Measurements from ENCODE around the gene LRBA. TPM values are rescaled to one million over a fixed set of nuclear protein-coding genes. Genes with fewer than 3 reads are reported as not detected.
"Not testable (repeated sequence)": the region's sequence is repeated elsewhere in the genome, so short reads cannot be mapped to it uniquely, and the experiment has no call there.

Gene LRBA
- total and polyA plus RNA-seq, 2 donors: 18.4 to 38.6 TPM

DNA sequence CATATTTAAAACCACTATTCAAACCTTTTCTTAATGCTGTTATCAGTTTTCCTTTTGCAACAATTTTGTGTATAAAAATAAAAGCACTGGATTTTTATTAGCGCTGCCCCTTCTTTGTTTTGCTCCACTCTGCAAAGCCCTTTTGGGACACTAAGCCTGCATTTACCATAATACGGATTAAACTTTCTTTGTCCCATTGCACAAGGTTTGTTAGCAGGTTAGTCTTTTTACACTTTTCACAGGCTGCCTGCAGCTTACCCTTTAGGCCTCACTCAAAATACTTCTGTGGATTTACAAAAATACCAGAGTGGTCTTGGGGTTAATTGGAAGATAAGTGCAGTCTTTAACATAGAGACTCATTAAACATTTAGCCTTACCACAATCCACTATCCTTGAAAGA is 468.8 kb downstream of the LRBA start:
- 96% methylated on average over 2 of the region's 2 CpGs for WGBS
- no peaks in the 10 kb centered on the region for H3K9me3 ChIP-seq (ENCODE audit: control insufficient read depth in 2 of 2, insufficient read depth in 1 of 2, low read length in 1 of 2)

GRCh38 chr4:150543042-150543441 is 472.0 kb downstream of the LRBA start:
- no peaks in the 10 kb centered on the region for H3K27me3 ChIP-seq (ENCODE audit: control insufficient read depth in 2 of 2, insufficient read depth in 1 of 2, low read length in 1 of 2)
- WGBS: 91% methylated on average over 1 of the region's 1 CpG
- no peaks in the 10 kb centered on the region for H3K4me1 ChIP-seq (ENCODE audit: control insufficient read depth in 2 of 2, insufficient read depth in 2 of 2, low read length in 2 of 2)
- no peaks in the 10 kb centered on the region for H3K36me3 ChIP-seq (ENCODE audit: control insufficient read depth in 2 of 2, insufficient read depth in 2 of 2, low read length in 1 of 2)
- H3K27ac ChIP-seq (ENCODE audit: low read depth in 1 of 2, low read length in 1 of 2): no peak overlapping the region
- H3K9me3 ChIP-seq (ENCODE audit: control insufficient read depth in 2 of 2, insufficient read depth in 1 of 2, low read length in 1 of 2): no peaks in the 10 kb centered on the region
- no peak overlapping the region for H3K4me3 ChIP-seq (ENCODE audit: low read length in 2 of 2)
- no peak for DNase-seq (ENCODE audit: low read depth in 6 of 9, low spot score in 9 of 9)

More for the DNA sequence above, 468.8 kb downstream of the LRBA start:
- Histone ChIP-seq H3K4me1 (ENCODE audit: control insufficient read depth in 2 of 2, insufficient read depth in 2 of 2, low read length in 2 of 2) (no peaks in the 10 kb centered on the region), H3K36me3 (ENCODE audit: control insufficient read depth in 2 of 2, insufficient read depth in 2 of 2, low read length in 1 of 2) (no peaks in the 10 kb centered on the region), H3K4me3 (ENCODE audit: low read length in 2 of 2) (no peak overlapping the region), H3K27me3 (ENCODE audit: control insufficient read depth in 2 of 2, insufficient read depth in 1 of 2, low read length in 1 of 2) (no peaks in the 10 kb centered on the region), H3K27ac (ENCODE audit: low read depth in 1 of 2, low read length in 1 of 2) (no peak overlapping the region)
- no peak for DNase-seq (ENCODE audit: low read depth in 6 of 9, low spot score in 9 of 9)

DNA sequence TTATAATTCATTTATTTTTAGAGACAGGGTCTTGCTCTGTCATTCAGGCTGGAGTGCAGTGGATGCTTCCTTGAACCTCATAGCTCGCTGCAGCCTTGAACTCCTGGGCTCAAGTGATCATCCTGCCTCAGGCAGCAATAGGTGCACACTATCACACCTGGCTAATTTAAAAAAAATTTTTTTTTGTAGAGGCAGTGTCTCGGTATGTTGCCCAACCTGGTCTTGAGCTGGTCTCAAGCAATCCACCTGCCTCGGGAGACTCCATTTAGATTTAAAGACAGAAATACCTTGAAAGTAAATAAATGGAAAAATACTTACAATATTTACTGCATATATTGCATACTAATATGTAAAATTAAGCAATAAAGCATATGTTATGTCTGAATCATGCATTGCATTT is 473.4 kb downstream of the LRBA start:
- no peak for DNase-seq (ENCODE audit: low read depth in 6 of 9, low spot score in 9 of 9)
- H3K4me1 ChIP-seq (ENCODE audit: control insufficient read depth in 2 of 2, insufficient read depth in 2 of 2, low read length in 2 of 2): no peaks in the 10 kb centered on the region
- no peaks in the 10 kb centered on the region for H3K27me3 ChIP-seq (ENCODE audit: control insufficient read depth in 2 of 2, insufficient read depth in 1 of 2, low read length in 1 of 2)
- no peak overlapping the region for H3K27ac ChIP-seq (ENCODE audit: low read depth in 1 of 2, low read length in 1 of 2)
- H3K36me3 ChIP-seq (ENCODE audit: control insufficient read depth in 2 of 2, insufficient read depth in 2 of 2, low read length in 1 of 2): no peaks in the 10 kb centered on the region
- H3K4me3 ChIP-seq (ENCODE audit: low read length in 2 of 2): no peak overlapping the region
- 98% methylated on average over 3 of the region's 3 CpGs for WGBS
- H3K9me3 ChIP-seq (ENCODE audit: control insufficient read depth in 2 of 2, insufficient read depth in 1 of 2, low read length in 1 of 2): peaks cover 0 to 3% of the 10 kb centered on the region in 2 donors

DNA sequence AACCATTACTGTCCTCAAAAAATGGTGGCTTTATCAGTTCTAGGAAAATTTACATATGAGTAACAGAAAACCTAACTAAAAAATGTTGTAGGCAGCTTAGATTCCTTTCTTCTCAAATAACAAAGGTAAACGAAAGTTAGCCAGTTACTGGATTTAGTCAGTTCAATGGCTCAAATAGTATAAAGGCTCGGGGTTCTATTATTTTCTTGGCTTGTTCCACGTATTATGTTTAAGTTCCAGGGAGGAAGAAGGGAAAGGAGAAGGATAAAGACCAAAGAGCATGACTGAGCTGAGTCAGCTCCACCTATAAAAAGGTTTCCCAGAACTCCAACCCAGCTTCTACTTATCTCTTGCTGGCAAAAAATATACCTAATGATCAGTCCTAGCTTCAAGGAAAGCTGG is 474.1 kb downstream of the LRBA start:
- DNase-seq (ENCODE audit: low read depth in 6 of 9, low spot score in 9 of 9): no peak
- H3K36me3 ChIP-seq (ENCODE audit: control insufficient read depth in 2 of 2, insufficient read depth in 2 of 2, low read length in 1 of 2): no peaks in the 10 kb centered on the region
- no peaks in the 10 kb centered on the region for H3K4me1 ChIP-seq (ENCODE audit: control insufficient read depth in 2 of 2, insufficient read depth in 2 of 2, low read length in 2 of 2)
- no peak overlapping the region for H3K4me3 ChIP-seq (ENCODE audit: low read length in 2 of 2)
- no peak overlapping the region for H3K27ac ChIP-seq (ENCODE audit: low read depth in 1 of 2, low read length in 1 of 2)
- no peaks in the 10 kb centered on the region for H3K27me3 ChIP-seq (ENCODE audit: control insufficient read depth in 2 of 2, insufficient read depth in 1 of 2, low read length in 1 of 2)
- H3K9me3 ChIP-seq (ENCODE audit: control insufficient read depth in 2 of 2, insufficient read depth in 1 of 2, low read length in 1 of 2): peaks cover 0 to 3% of the 10 kb centered on the region in 2 donors
- 94% methylated on average over 3 of the region's 3 CpGs for WGBS

DNA sequence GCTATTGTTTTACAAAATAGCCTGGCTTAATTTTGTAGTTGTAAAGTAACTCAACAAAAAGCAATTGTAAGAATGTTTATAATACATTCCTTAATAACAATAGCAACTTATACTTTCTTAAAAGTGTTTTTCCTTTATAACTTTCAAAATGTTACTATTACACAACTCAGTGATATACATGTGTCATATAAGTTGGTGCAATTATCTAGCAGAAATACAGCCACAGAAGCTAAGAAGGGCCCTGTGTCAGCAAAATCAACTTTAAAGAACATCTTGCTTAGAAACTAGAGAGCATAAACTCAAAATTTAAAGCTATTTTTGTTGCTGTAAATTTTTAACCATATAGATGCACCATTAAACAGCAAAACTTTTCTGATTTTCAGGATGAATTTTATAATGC is 474.5 kb downstream of the LRBA start:
- Histone ChIP-seq H3K4me3 (ENCODE audit: low read length in 2 of 2) (no peak overlapping the region), H3K36me3 (ENCODE audit: control insufficient read depth in 2 of 2, insufficient read depth in 2 of 2, low read length in 1 of 2) (no peaks in the 10 kb centered on the region), H3K27me3 (ENCODE audit: control insufficient read depth in 2 of 2, insufficient read depth in 1 of 2, low read length in 1 of 2) (no peaks in the 10 kb centered on the region), H3K9me3 (ENCODE audit: control insufficient read depth in 2 of 2, insufficient read depth in 1 of 2, low read length in 1 of 2) (peaks cover 0 to 3% of the 10 kb centered on the region in 2 donors), H3K27ac (ENCODE audit: low read depth in 1 of 2, low read length in 1 of 2) (no peak overlapping the region), H3K4me1 (ENCODE audit: control insufficient read depth in 2 of 2, insufficient read depth in 2 of 2, low read length in 2 of 2) (no peaks in the 10 kb centered on the region)
- no peak for DNase-seq (ENCODE audit: low read depth in 6 of 9, low spot score in 9 of 9)

- H3K9me3 ChIP-seq (ENCODE audit: control insufficient read depth in 2 of 2, insufficient read depth in 1 of 2, low read length in 1 of 2); H3K27me3 ChIP-seq (ENCODE audit: control insufficient read depth in 2 of 2, insufficient read depth in 1 of 2, low read length in 1 of 2); H3K27ac ChIP-seq (ENCODE audit: low read depth in 1 of 2, low read length in 1 of 2); H3K36me3 ChIP-seq (ENCODE audit: control insufficient read depth in 2 of 2, insufficient read depth in 2 of 2, low read length in 1 of 2); H3K4me3 ChIP-seq (ENCODE audit: low read length in 2 of 2); DNase-seq (ENCODE audit: low read depth in 6 of 9, low spot score in 9 of 9); H3K4me1 ChIP-seq (ENCODE audit: control insufficient read depth in 2 of 2, insufficient read depth in 2 of 2, low read length in 2 of 2): not testable (repeated sequence)
- WGBS: 98% methylated on average over 3 of the region's 3 CpGs
Observed at GRCh38 chr4:150537911-150538310, 477.2 kb downstream of the LRBA start.

DNA sequence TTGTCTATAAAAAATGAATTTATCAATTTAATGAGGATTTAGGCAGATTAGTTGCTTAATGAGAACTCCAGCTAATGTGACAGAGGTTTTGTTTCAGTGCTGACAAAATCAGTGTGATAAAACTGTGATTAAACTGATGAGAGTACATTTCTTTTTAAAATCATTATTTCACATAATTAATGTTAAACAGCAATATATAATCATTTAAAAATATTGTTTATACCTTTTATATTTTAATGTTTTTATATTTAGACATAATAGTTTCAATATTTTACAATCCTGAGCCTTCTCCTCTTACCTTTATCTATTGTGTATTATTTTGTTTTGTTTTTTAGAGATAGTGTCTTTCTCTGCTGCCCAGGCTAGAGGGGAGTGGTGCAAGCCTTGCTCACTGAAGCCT is 480.3 kb downstream of the LRBA start:
- no peak for DNase-seq (ENCODE audit: low read depth in 6 of 9, low spot score in 9 of 9)
- no peaks in the 10 kb centered on the region for H3K4me1 ChIP-seq (ENCODE audit: control insufficient read depth in 2 of 2, insufficient read depth in 2 of 2, low read length in 2 of 2)
- no peaks in the 10 kb centered on the region for H3K27me3 ChIP-seq (ENCODE audit: control insufficient read depth in 2 of 2, insufficient read depth in 1 of 2, low read length in 1 of 2)
- peaks cover 0 to 3% of the 10 kb centered on the region in 2 donors for H3K9me3 ChIP-seq (ENCODE audit: control insufficient read depth in 2 of 2, insufficient read depth in 1 of 2, low read length in 1 of 2)
- H3K4me3 ChIP-seq (ENCODE audit: low read length in 2 of 2): no peak overlapping the region
- H3K27ac ChIP-seq (ENCODE audit: low read depth in 1 of 2, low read length in 1 of 2): no peak overlapping the region
- H3K36me3 ChIP-seq (ENCODE audit: control insufficient read depth in 2 of 2, insufficient read depth in 2 of 2, low read length in 1 of 2): no peaks in the 10 kb centered on the region

- Histone ChIP-seq H3K4me3 (ENCODE audit: low read length in 2 of 2) (no peak overlapping the region), H3K27ac (ENCODE audit: low read depth in 1 of 2, low read length in 1 of 2) (no peak overlapping the region), H3K9me3 (ENCODE audit: control insufficient read depth in 2 of 2, insufficient read depth in 1 of 2, low read length in 1 of 2) (peaks cover 0 to 3% of the 10 kb centered on the region in 2 donors), H3K4me1 (ENCODE audit: control insufficient read depth in 2 of 2, insufficient read depth in 2 of 2, low read length in 2 of 2) (no peaks in the 10 kb centered on the region), H3K27me3 (ENCODE audit: control insufficient read depth in 2 of 2, insufficient read depth in 1 of 2, low read length in 1 of 2) (no peaks in the 10 kb centered on the region), H3K36me3 (ENCODE audit: control insufficient read depth in 2 of 2, insufficient read depth in 2 of 2, low read length in 1 of 2) (no peaks in the 10 kb centered on the region)
- no peak for DNase-seq (ENCODE audit: low read depth in 6 of 9, low spot score in 9 of 9)
- WGBS: 98% methylated on average over 3 of the region's 3 CpGs
Observed at GRCh38 chr4:150533673-150534072, 481.4 kb downstream of the LRBA start.

DNA sequence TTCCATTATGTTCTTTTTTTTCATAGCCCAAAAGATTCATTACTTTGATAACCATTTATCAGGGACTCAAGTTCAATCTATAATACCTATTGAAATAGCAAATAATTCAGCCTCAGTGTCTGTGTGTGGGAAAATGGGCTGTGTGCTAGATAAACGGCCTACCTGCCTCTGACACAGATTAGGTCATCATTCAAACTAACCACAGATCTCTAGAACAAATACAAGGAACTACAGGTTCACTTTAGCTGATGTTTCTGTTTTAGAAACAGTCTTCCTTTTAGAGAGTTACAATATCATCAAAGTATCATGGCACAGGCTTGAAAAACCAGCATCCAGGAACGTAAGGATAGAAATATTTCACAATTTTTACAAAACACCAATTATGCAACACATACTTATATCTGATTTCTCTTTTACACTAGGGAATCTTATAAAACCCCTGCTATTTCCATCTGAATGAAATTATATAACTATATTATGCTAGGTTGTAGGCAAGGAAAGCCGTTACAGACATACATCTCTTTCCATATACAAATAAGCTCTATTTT is 489.7 kb downstream of the LRBA start:
- H3K36me3 ChIP-seq (ENCODE audit: control insufficient read depth in 2 of 2, insufficient read depth in 2 of 2, low read length in 1 of 2): no peaks in the 10 kb centered on the region
- H3K27me3 ChIP-seq (ENCODE audit: control insufficient read depth in 2 of 2, insufficient read depth in 1 of 2, low read length in 1 of 2): no peaks in the 10 kb centered on the region
- H3K4me3 ChIP-seq (ENCODE audit: low read length in 2 of 2): no peak overlapping the region
- no peak overlapping the region for H3K27ac ChIP-seq (ENCODE audit: low read depth in 1 of 2, low read length in 1 of 2)
- H3K9me3 ChIP-seq (ENCODE audit: control insufficient read depth in 2 of 2, insufficient read depth in 1 of 2, low read length in 1 of 2): no peaks in the 10 kb centered on the region
- 92% methylated on average over 3 of the region's 3 CpGs for WGBS
- DNase-seq (ENCODE audit: low read depth in 6 of 9, low spot score in 9 of 9): no peak
- no peaks in the 10 kb centered on the region for H3K4me1 ChIP-seq (ENCODE audit: control insufficient read depth in 2 of 2, insufficient read depth in 2 of 2, low read length in 2 of 2)

- DNase-seq (ENCODE audit: low read depth in 6 of 9, low spot score in 9 of 9): no peak
- WGBS: 96% methylated on average over 3 of the region's 3 CpGs
- Histone ChIP-seq H3K27ac (ENCODE audit: low read depth in 1 of 2, low read length in 1 of 2) (no peak overlapping the region), H3K9me3 (ENCODE audit: control insufficient read depth in 2 of 2, insufficient read depth in 1 of 2, low read length in 1 of 2) (no peaks in the 10 kb centered on the region), H3K36me3 (ENCODE audit: control insufficient read depth in 2 of 2, insufficient read depth in 2 of 2, low read length in 1 of 2) (no peaks in the 10 kb centered on the region), H3K27me3 (ENCODE audit: control insufficient read depth in 2 of 2, insufficient read depth in 1 of 2, low read length in 1 of 2) (no peaks in the 10 kb centered on the region), H3K4me1 (ENCODE audit: control insufficient read depth in 2 of 2, insufficient read depth in 2 of 2, low read length in 2 of 2) (no peaks in the 10 kb centered on the region), H3K4me3 (ENCODE audit: low read length in 2 of 2) (no peak overlapping the region)
Observed at GRCh38 chr4:150518559-150518958, 496.5 kb downstream of the LRBA start.
